ENCODE data around the gene ABCF3. TPM values are rescaled to one million over a fixed set of nuclear protein-coding genes. Genes with fewer than 3 reads are reported as not detected.
A peak's percentile ranks its signal among the peaks of the same experiment; 100 is the strongest.

Gene ABCF3
- total RNA-seq, 1 donor from 2014 or later, result 60.5 TPM

- Mint-ChIP-seq H3K27me3 (ENCODE audit: unreplicated experiment) (no peaks in the 10 kb centered on the region), H3K36me3 (ENCODE audit: unreplicated experiment) (peaks cover 39% of the 10 kb centered on the region)
Observed at GRCh38 chr3:184166671-184167070, 19.3 kb upstream of the ABCF3 start.

GRCh38 chr3:184167786-184168185, 18.2 kb upstream of the ABCF3 start:
- no peaks in the 10 kb centered on the region for H3K9me3 Mint-ChIP-seq (ENCODE audit: unreplicated experiment)
- H3K36me3 Mint-ChIP-seq (ENCODE audit: unreplicated experiment), result peaks cover 42% of the 10 kb centered on the region
- peak overlapping the region; percentile 77 for H3K27ac Mint-ChIP-seq (ENCODE audit: unreplicated experiment)
- no peak for DNase-seq (ENCODE audit: extremely low spot score, unreplicated experiment)
- no peaks in the 10 kb centered on the region for H3K27me3 Mint-ChIP-seq (ENCODE audit: unreplicated experiment)
- peaks cover 44% of the 10 kb centered on the region for H3K4me1 Mint-ChIP-seq (ENCODE audit: unreplicated experiment)
- TF ChIP-seq CTCF (IDR thresholded peaks at IDR 0.05), result no peak
- no peak overlapping the region for H3K4me3 Mint-ChIP-seq (ENCODE audit: unreplicated experiment)

More at GRCh38 chr3:184166671-184167070, 19.3 kb upstream of the ABCF3 start:
- TF ChIP-seq CTCF (IDR thresholded peaks at IDR 0.05), result no peak
- no peak overlapping the region for H3K4me3 Mint-ChIP-seq (ENCODE audit: unreplicated experiment)
- H3K9me3 Mint-ChIP-seq (ENCODE audit: unreplicated experiment), result no peaks in the 10 kb centered on the region
- H3K27ac Mint-ChIP-seq (ENCODE audit: unreplicated experiment), result no peak overlapping the region
- DNase-seq (ENCODE audit: extremely low spot score, unreplicated experiment), result no peak
- H3K4me1 Mint-ChIP-seq (ENCODE audit: unreplicated experiment), result peaks cover 36% of the 10 kb centered on the region

- Mint-ChIP-seq H3K27me3 (ENCODE audit: unreplicated experiment) (no peaks in the 10 kb centered on the region), H3K27ac (ENCODE audit: unreplicated experiment) (peak overlapping the region; percentile 77), H3K36me3 (ENCODE audit: unreplicated experiment) (peaks cover 41% of the 10 kb centered on the region), H3K9me3 (ENCODE audit: unreplicated experiment) (no peaks in the 10 kb centered on the region), H3K4me3 (ENCODE audit: unreplicated experiment) (no peak overlapping the region), H3K4me1 (ENCODE audit: unreplicated experiment) (peaks cover 48% of the 10 kb centered on the region)
- no peak for DNase-seq (ENCODE audit: extremely low spot score, unreplicated experiment)
- TF ChIP-seq CTCF (IDR thresholded peaks at IDR 0.05), result no peak
Observed at GRCh38 chr3:184168363-184169120, 17.5 kb upstream of the ABCF3 start.

- Mint-ChIP-seq H3K27ac (ENCODE audit: unreplicated experiment) (no peak overlapping the region), H3K36me3 (ENCODE audit: unreplicated experiment) (peaks cover 26% of the 10 kb centered on the region), H3K9me3 (ENCODE audit: unreplicated experiment) (no peaks in the 10 kb centered on the region), H3K27me3 (ENCODE audit: unreplicated experiment) (no peaks in the 10 kb centered on the region), H3K4me3 (ENCODE audit: unreplicated experiment) (no peak overlapping the region), H3K4me1 (ENCODE audit: unreplicated experiment) (peaks cover 56% of the 10 kb centered on the region)
- no peak for DNase-seq (ENCODE audit: extremely low spot score, unreplicated experiment)
- TF ChIP-seq CTCF (IDR thresholded peaks at IDR 0.05), result no peak
Observed at GRCh38 chr3:184169896-184170875, 15.8 kb upstream of the ABCF3 start.

- H3K27ac Mint-ChIP-seq (ENCODE audit: unreplicated experiment), result peak overlapping the region; percentile 89
- TF ChIP-seq CTCF (IDR thresholded peaks at IDR 0.05), result no peak
- H3K4me1 Mint-ChIP-seq (ENCODE audit: unreplicated experiment), result peaks cover 69% of the 10 kb centered on the region
- DNase-seq (ENCODE audit: extremely low spot score, unreplicated experiment), result no peak
- peak overlapping the region; percentile 34 for H3K4me3 Mint-ChIP-seq (ENCODE audit: unreplicated experiment)
- peaks cover 23% of the 10 kb centered on the region for H3K36me3 Mint-ChIP-seq (ENCODE audit: unreplicated experiment)
- no peaks in the 10 kb centered on the region for H3K9me3 Mint-ChIP-seq (ENCODE audit: unreplicated experiment)
- no peaks in the 10 kb centered on the region for H3K27me3 Mint-ChIP-seq (ENCODE audit: unreplicated experiment)
Observed at GRCh38 chr3:184171562-184171961, 14.4 kb upstream of the ABCF3 start.

Data from osteocyte (in vitro differentiated cells).